Suprapubic skin (tissue), 4 donors: Measurements from ENCODE around the gene ZNF462. TPM values are rescaled to one million over a fixed set of nuclear protein-coding genes. Genes with fewer than 3 reads are reported as not detected.

Source experiments
- DNase-seq, 2 donors: peaks; one replicate each; pipeline ENCODE4 v3.0.0-alpha.2; 2019; ENCODE audit warnings: low spot score in 2 of 2
- H3K27ac ChIP-seq: fragments of 200-600 bp; sonication (generic); one replicate; pipeline ENCODE4 v1.5.1; 2019
- H3K27me3 ChIP-seq: fragments of 200-600 bp; sonication (generic); one replicate; pipeline ENCODE4 v1.5.1; 2019
- H3K36me3 ChIP-seq: fragments of 200-600 bp; sonication (generic); one replicate; pipeline ENCODE4 v1.5.1; 2019
- H3K4me1 ChIP-seq: fragments of 200-600 bp; sonication (generic); one replicate; pipeline ENCODE4 v1.5.1; 2019
- H3K4me3 ChIP-seq: fragments of 200-600 bp; sonication (generic); one replicate; pipeline ENCODE4 v1.5.1; 2019; ENCODE audit warnings: mild to moderate bottlenecking
- H3K9me3 ChIP-seq: fragments of 200-600 bp; sonication (generic); one replicate; pipeline ENCODE4 v1.5.1; 2019
- EP300 ChIP-seq: sonication (generic); formaldehyde crosslinking; IDR thresholded peaks from one replicate; pipeline ENCODE4 v1.6.1; 2017; ENCODE audit warnings: antibody characterized with exemption
- POLR2A ChIP-seq, 2 donors: fragments of 450-650 bp; IDR thresholded peaks; one replicate each; pipeline ENCODE4 v1.6.1; 2017; ENCODE audit warnings: antibody characterized with exemption in 2 of 2, mild to moderate bottlenecking in 2 of 2, moderate library complexity in 2 of 2
- POLR2AphosphoS5 ChIP-seq, 3 donors: sonication (generic); formaldehyde crosslinking; IDR thresholded peaks; one replicate each; pipeline ENCODE4 v1.6.1; 2017; ENCODE audit warnings: antibody characterized with exemption in 3 of 3
- WGBS: methylation state at CpG from one replicate; pipeline ENCODE4 v1.1.5; 2018; 5-methylcytosine and 5-hydroxymethylcytosine counted together
- total RNA-seq, 4 donors: library from RNA; depleted of rRNA; stranded (reverse); fragments of >200 nt; gene quantifications; one replicate each; pipeline ENCODE4 v1.1.0, GENCODE V29; 2016
- TF ChIP-seq, protein P1 (sequence below), 2 donors: fragments of 200-600 bp in 1 of 2; fragments of 450-650 bp in 1 of 2; sonication (generic) in 1 of 2; IDR thresholded peaks; one replicate each; pipeline ENCODE4 v1.5.1; 2016 to 2019; ENCODE audit warnings: antibody characterized with exemption in 2 of 2, mild to moderate bottlenecking in 1 of 2, moderate library complexity in 1 of 2

ZNF462 gene
- total RNA-seq, 4 donors from 2014 or later = 16.4 to 35.2 (median 29.7) TPM

DNA sequence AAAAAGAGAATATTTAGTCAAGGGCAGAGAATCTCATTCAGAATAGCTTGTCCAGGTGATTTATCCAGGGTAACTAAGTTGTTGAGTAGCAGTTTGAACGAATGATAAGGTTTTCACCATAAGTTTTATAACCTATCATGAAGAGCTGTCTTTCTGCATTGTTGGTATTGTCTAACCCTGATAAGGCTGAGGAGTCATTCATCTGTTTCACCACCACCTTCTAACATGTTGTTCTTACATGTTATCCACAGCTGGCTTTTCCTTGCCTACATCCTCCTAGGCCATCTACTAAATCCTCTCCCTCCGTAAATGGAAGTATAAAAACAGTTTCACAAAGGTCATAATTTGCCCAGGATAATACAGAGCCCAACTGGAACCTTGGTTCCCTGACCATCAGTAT is 24.1 kb downstream of the ZNF462 start:
- WGBS = 45% methylated on average over 2 of the region's 2 CpGs
- H3K36me3 ChIP-seq = no peaks in the 10 kb centered on the region
- H3K9me3 ChIP-seq = no peaks in the 10 kb centered on the region
- no peak for DNase-seq
- no peaks in the 10 kb centered on the region for H3K27me3 ChIP-seq
- no peak for TF ChIP-seq POLR2A (IDR thresholded peaks at IDR 0.05)
- TF ChIP-seq, protein P1, sequence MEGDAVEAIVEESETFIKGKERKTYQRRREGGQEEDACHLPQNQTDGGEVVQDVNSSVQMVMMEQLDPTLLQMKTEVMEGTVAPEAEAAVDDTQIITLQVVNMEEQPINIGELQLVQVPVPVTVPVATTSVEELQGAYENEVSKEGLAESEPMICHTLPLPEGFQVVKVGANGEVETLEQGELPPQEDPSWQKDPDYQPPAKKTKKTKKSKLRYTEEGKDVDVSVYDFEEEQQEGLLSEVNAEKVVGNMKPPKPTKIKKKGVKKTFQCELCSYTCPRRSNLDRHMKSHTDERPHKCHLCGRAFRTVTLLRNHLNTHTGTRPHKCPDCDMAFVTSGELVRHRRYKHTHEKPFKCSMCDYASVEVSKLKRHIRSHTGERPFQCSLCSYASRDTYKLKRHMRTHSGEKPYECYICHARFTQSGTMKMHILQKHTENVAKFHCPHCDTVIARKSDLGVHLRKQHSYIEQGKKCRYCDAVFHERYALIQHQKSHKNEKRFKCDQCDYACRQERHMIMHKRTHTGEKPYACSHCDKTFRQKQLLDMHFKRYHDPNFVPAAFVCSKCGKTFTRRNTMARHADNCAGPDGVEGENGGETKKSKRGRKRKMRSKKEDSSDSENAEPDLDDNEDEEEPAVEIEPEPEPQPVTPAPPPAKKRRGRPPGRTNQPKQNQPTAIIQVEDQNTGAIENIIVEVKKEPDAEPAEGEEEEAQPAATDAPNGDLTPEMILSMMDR (IDR thresholded peaks at IDR 0.05) = no peak
- no peak for TF ChIP-seq POLR2AphosphoS5 (IDR thresholded peaks at IDR 0.05)
- TF ChIP-seq EP300 = no peak
- peaks cover 79% of the 10 kb centered on the region for H3K4me1 ChIP-seq
- H3K27ac ChIP-seq = peak overlapping the region; percentile 60
- H3K4me3 ChIP-seq = no peak overlapping the region

DNA sequence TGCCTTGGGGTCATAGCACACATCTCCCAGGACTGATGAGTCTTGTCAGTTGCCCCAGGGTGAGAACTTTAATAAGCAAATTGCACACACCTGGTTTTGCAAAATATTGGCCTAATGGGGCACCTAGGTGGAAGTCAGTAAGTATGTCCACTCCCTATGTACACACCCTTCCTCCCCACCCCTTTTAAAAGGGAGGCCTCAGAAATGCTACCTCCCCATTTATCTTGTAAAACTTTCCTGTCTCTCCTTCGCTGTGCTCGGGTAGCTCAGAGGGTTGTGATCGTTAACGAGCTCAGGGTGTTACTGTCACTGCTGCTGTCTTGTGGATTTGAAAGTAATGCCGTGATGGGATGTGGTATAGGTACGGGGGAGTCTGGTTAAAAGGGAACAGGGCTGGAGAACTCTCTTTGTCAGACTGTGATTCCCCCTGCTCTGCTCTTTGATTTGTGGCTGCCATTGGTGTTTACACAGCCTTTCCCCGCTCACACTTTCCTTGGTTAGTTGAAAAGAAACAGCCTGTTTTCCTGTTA is 26.2 kb downstream of the ZNF462 start:
- 53% methylated on average over 7 of the region's 7 CpGs for WGBS
- no peak for DNase-seq
- no peak overlapping the region for H3K4me3 ChIP-seq
- H3K36me3 ChIP-seq = no peaks in the 10 kb centered on the region
- no peaks in the 10 kb centered on the region for H3K27me3 ChIP-seq
- H3K27ac ChIP-seq = peak overlapping the region; percentile 60
- H3K9me3 ChIP-seq = no peaks in the 10 kb centered on the region
- peaks cover 80% of the 10 kb centered on the region for H3K4me1 ChIP-seq
- TF ChIP-seq POLR2A (IDR thresholded peaks at IDR 0.05) = no peak
- no peak for TF ChIP-seq POLR2AphosphoS5 (IDR thresholded peaks at IDR 0.05)
- TF ChIP-seq EP300 = no peak
- TF ChIP-seq, protein P1 (IDR thresholded peaks at IDR 0.05) = no peak

DNA sequence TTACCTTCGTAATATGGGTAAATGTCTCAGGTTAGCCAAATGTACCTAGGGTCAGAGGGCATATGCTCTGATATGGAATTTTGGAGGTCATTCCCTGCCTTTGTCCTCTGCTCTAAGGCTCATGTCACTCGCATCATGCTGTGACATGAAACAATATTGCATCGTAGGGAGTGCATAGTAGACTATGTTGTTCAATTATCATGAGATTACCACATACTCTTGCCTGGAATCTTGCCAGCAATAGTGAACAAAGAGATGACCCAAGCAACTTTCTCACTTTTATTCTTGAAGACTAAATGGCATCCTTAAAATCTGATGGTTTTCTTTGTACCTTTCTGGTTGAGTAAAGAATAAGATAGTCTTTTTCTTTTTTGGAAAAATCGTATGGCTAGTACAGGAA is 27.6 kb downstream of the ZNF462 start:
- Histone ChIP-seq H3K36me3 (no peaks in the 10 kb centered on the region), H3K27ac (peak overlapping the region; percentile 2), H3K9me3 (no peaks in the 10 kb centered on the region), H3K27me3 (no peaks in the 10 kb centered on the region), H3K4me3 (no peak overlapping the region), H3K4me1 (peaks cover 65% of the 10 kb centered on the region)
- TF ChIP-seq EP300 = no peak
- TF ChIP-seq POLR2A (IDR thresholded peaks at IDR 0.05) = no peak
- TF ChIP-seq, protein P1 (IDR thresholded peaks at IDR 0.05) = no peak
- TF ChIP-seq POLR2AphosphoS5 (IDR thresholded peaks at IDR 0.05) = no peak
- WGBS = 80% methylated on average over 4 of the region's 4 CpGs
- DNase-seq = no peak

DNA sequence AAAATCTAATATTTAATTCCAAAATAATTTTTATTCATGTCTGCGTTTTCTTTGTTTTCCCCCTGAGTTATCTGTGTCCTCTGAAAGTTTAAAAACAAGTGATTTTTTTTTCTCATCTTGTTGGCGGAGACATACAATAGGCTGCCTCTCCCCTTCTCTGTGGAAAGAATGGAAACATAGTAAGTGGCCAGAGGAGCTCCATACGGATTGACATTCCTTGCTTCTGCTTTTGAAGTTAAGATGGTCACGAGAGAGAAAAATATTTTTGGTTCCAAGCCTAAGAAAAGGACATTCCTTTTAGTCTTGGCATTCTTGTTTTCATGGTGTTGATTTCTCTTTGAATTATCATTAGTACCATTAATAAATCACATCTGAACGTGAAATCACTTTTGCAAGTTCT is 28.3 kb downstream of the ZNF462 start:
- Histone ChIP-seq H3K36me3 (no peaks in the 10 kb centered on the region), H3K27me3 (no peaks in the 10 kb centered on the region), H3K27ac (no peak overlapping the region), H3K4me1 (peaks cover 59% of the 10 kb centered on the region), H3K9me3 (no peaks in the 10 kb centered on the region), H3K4me3 (no peak overlapping the region)
- TF ChIP-seq, protein P1 (IDR thresholded peaks at IDR 0.05) = no peak
- TF ChIP-seq EP300 (no peak), POLR2AphosphoS5 (IDR thresholded peaks at IDR 0.05) (no peak), POLR2A (IDR thresholded peaks at IDR 0.05) (no peak)
- no peak for DNase-seq
- 60% methylated on average over 5 of the region's 5 CpGs for WGBS

DNA sequence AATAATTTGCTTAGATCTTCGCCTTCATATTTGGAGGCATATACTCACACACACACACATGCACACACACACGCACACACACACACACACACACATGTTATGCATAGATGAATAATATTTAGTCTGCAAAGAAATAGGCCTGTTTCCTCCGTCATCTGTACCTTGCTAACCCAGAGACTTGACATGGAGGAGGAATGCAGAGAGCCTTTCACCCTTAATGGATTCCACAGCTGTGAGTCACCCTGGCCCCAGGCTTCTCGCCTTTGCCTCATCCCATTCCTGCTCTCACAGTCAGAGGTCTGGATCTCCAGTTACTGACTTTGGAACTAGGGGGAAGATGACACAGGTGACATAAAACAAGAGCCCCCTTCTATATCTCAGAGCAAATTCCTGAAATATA is 29.7 kb downstream of the ZNF462 start:
- peaks cover 54% of the 10 kb centered on the region for H3K4me1 ChIP-seq
- H3K27me3 ChIP-seq = no peaks in the 10 kb centered on the region
- TF ChIP-seq EP300 = no peak
- TF ChIP-seq POLR2A (IDR thresholded peaks at IDR 0.05) = no peak
- TF ChIP-seq POLR2AphosphoS5 (IDR thresholded peaks at IDR 0.05) = no peak
- TF ChIP-seq, protein P1 (IDR thresholded peaks at IDR 0.05) = no peak
- DNase-seq = no peak
- H3K36me3 ChIP-seq = no peaks in the 10 kb centered on the region
- no peaks in the 10 kb centered on the region for H3K9me3 ChIP-seq
- WGBS = 65% methylated on average over 4 of the region's 4 CpGs
- no peak overlapping the region for H3K4me3 ChIP-seq
- H3K27ac ChIP-seq = peak overlapping the region; percentile 39
